Measurements from ENCODE around the gene NQO2.

GRCh38 chr6:3035397-3035796 lies 35.7 kb downstream of the NQO2 start:
- TF ChIP-seq POLR2AphosphoS5 (IDR thresholded peaks at IDR 0.05) (no peak), POLR2A (IDR thresholded peaks at IDR 0.05) (no peak), CTCF (IDR thresholded peaks at IDR 0.05) (no peak), EP300 (IDR thresholded peaks at IDR 0.05) (no peak)
